Right hindlimb (tissue), 1 donor: ENCODE results near the gene RUNX1.
A peak's percentile ranks its signal among the peaks of the same experiment; 100 is the strongest.

Experiments used
- DNase-seq: peaks from one replicate; pipeline ENCODE4 v3.0.0-alpha.2; 2018

The RUNX1 gene

GRCh38 chr21:34771512-34772028 is 277.5 kb downstream of the RUNX1 start:
- no peak for DNase-seq

- no peak for DNase-seq
Measured at GRCh38 chr21:34770576-34770975, 278.5 kb downstream of the RUNX1 start.

DNA sequence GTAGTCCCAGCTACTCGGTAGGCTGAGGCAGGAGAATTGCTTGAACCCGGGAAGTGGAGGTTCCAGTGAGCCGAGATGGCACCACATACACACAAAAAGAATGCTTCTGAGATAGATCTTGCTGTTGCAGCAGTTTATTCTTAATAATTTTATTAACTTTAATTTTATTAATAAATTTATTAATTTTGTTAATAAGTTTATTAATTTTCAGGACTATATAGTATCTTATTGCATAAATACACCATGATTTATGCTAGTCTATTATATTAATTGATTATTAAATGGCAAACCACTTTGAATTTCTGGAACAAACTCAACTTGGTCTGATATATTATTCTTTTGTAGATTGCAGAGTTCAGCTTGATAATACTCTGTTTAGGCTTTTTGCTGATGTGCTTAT is 280.8 kb downstream of the RUNX1 start:
- DNase-seq, result no peak

GRCh38 chr21:34766862-34767261 is 282.2 kb downstream of the RUNX1 start:
- DNase-seq, result no peak

GRCh38 chr21:34765619-34766018 is 283.5 kb downstream of the RUNX1 start:
- DNase-seq, result no peak

GRCh38 chr21:34764715-34765284 is 284.3 kb downstream of the RUNX1 start:
- no peak for DNase-seq

DNA sequence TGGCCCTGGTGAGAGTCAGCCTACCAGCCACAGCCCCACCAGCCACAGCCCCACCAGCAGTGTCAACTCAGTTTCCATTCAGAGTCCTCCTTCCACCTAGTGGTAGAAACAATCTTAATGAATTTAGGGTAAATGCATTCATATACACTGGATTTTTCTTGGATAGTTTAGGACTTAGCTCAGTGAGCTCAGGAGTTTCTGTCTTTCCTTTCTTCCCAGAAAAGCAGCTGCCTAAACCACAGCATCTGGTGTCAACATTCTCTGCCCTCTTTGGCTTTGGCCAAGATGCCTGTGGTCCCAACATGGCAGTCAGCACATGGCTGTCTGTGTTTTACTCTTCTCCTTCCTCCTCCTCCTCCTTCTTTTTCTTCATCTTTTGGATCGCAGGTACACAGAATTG is 286.3 kb downstream of the RUNX1 start:
- DNase-seq, result no peak

DNA sequence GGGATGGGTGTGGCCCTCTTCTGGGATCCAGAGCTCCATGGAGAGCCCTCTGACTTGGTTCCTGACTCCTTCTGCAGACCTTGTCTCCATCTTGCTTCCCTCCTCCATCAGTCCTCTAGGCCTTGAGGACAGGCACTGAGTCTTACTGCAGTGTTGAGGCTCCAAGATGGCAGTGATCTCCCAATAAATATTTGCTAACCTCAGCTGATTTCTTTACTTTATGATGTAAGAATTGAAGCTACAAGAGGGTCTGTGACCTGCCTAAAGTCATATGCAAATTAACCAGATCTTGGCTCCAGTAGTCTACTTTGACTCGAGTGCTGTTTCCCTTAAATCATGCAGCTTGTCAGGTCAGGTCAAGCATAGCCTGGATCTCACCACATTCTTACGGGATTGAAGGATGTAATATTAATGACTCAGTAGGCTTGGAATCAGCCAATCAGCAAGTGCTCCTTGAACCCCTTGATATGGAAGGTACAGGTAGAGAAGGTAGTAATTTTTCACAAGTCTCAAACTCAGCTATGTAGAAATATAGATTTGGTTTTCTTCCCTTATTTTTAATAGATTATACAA is 287.3 kb downstream of the RUNX1 start:
- no peak for DNase-seq

GRCh38 chr21:34754690-34755647 is 294.1 kb downstream of the RUNX1 start:
- DNase-seq, result no peak

DNA sequence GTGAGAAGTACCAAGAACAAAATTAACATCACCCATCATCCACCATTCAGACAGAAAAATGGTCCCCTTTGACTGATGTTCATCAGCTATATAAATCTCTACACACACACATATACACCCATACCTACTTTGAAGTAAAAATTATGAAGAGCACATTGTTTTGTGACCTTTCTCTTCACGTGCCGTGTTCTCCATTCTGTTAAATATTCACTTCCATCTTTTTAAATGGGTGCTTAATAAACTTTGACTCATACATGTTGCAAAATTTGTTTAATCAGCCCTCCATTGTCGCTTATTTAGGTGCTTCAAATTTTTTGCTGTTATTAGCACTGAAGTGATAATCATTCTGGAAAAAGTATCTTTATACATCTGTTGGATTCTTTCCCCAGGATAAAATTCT is 300.2 kb downstream of the RUNX1 start:
- no peak for DNase-seq

GRCh38 chr21:34745557-34746255 is 303.4 kb downstream of the RUNX1 start:
- peak; percentile 86 for DNase-seq

DNA sequence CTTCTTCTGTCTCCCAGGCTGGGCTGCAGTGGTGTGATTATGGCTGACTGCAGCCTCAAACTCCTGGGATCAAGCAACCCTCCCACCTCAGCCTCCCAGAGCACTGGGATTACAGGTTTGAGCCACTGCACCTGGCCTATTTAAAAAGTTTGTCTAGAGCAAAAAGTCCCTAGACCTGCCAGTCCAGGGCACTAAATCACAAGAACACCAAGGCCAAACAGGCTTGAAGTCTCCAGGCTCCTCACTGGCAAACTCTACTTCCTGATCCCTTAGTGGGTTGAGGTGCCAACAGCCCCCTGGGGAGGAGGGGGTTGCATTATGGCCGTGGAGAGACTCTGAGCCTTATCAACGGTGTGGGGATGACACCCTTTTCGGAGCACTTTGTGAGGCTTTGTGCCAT is 304.3 kb downstream of the RUNX1 start:
- DNase-seq, result no peak

DNA sequence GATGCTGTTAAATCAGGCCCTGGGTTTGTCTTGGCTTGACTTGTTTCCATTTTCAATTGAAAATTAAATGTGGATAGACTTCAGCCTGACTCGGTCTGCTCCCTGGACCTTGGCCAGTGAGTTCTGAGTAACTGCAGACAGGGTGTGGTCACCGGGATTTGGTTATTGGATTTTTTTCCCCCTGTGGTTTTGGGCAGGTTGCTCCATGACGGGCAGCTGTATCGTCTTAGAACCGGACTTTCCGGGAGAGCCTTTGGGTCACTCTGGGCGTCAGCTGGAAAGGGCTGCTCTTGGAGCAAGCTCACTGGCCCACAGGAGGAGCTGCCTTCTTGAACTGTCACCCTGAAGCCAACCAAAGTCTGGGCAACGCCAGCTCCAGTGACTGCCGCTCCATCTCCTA is 305.3 kb downstream of the RUNX1 start:
- no peak for DNase-seq

- no peak for DNase-seq
Measured at GRCh38 chr21:34743285-34743684, 305.8 kb downstream of the RUNX1 start.

DNA sequence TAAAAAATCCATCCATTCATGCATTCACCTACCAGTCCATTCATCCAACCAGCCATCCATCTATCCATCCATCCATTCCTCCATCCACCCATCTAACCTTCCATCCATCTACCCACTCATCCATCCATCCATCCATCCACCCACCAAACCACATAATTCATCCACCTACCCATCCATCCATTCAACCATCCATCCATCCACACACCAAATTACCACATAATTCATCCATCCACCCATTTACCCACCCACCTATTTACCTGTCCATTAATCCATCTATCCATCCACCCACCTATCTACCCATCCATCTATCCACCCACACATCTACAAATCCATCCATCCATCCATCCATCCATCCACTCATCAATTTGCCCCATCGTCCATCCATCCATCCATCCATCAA is 308.9 kb downstream of the RUNX1 start:
- no peak for DNase-seq
